HFF-Myc (cell line): ENCODE data around the gene SH3BP5.
A peak's percentile ranks its signal among the peaks of the same experiment; 100 is the strongest.

Experiments
- DNase-seq: peaks from one replicate; pipeline ENCODE4 v3.0.0-alpha.2; 2011; ENCODE audit warnings: low read depth; ENCODE audit errors: extremely low read depth
- H3K4me3 ChIP-seq: replicated peaks from 2 replicates; pipeline ENCODE4 v1.5.1; 2011; ENCODE audit warnings: low read depth, mild to moderate bottlenecking, control low read depth, low read length
- TF ChIP-seq, protein P1 (sequence below): IDR thresholded peaks from 2 replicates; pipeline ENCODE4 v1.5.1; 2012; ENCODE audit warnings: mild to moderate bottlenecking, low read depth, low read length, control low read depth; ENCODE audit errors: missing control alignments

Gene SH3BP5

DNA sequence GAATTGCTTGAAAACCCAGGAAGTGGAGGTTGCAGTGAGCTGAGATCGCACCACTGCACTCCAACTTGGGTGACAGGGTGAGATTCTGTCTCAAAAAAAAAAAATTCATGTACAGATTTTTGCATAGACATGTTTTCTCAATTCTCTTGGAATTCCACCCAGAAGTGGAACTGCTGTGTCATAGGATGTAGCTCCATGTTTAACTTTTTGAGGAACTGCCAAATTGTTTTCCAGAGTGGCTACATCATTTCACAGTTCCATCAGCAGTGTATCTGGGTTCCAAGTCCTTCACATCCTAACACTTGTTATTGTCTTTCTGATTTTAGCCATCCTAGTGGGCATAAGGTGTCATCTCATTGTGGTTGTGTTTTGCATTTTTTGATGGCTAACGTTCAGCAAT is 116.4 kb downstream of the SH3BP5 start:
- no peak for DNase-seq
- H3K4me3 ChIP-seq, result no peak overlapping the region
- TF ChIP-seq, protein P1, sequence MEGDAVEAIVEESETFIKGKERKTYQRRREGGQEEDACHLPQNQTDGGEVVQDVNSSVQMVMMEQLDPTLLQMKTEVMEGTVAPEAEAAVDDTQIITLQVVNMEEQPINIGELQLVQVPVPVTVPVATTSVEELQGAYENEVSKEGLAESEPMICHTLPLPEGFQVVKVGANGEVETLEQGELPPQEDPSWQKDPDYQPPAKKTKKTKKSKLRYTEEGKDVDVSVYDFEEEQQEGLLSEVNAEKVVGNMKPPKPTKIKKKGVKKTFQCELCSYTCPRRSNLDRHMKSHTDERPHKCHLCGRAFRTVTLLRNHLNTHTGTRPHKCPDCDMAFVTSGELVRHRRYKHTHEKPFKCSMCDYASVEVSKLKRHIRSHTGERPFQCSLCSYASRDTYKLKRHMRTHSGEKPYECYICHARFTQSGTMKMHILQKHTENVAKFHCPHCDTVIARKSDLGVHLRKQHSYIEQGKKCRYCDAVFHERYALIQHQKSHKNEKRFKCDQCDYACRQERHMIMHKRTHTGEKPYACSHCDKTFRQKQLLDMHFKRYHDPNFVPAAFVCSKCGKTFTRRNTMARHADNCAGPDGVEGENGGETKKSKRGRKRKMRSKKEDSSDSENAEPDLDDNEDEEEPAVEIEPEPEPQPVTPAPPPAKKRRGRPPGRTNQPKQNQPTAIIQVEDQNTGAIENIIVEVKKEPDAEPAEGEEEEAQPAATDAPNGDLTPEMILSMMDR, result no peak

DNA sequence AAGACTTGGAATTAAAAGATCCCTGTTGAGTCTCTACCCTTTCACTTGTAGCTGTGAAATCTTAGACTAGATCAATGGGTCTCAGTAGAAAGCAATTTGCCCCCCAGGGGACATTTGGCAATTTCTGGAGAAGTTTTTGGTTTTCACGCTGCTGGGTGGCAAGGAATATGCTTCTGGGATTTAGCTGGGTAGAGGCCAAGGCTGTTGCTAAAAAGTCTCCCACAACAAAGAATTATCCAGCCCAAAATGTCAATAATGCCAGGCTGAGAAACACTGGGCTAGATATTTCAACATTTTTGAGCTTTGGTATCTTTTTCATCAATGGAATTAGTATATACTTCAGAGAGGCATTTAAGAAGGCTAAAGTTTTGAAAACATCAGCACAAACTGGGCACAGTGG is 117.6 kb downstream of the SH3BP5 start:
- H3K4me3 ChIP-seq, result no peak overlapping the region
- TF ChIP-seq, protein P1, result no peak
- DNase-seq, result no peak

DNA sequence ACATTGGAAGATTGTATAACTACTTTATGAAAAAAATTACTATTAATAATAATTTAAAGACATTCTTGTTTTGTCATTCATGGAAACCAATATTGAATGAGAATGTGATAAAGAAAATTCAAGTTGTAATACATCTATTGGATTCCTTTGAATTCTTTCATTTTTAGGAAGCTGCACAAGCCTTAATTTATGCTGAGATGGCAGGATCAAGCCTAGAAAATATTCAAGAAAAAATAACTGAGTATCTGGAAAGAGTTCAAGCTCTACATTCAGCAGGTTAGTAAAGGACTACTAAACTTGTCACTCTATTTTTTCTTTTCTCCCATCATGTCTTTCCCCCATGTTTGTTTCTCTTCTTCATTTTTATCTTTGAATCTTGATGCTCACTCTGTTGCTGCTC is 120.4 kb downstream of the SH3BP5 start:
- TF ChIP-seq, protein P1, result no peak
- no peak overlapping the region for H3K4me3 ChIP-seq
- DNase-seq, result no peak

DNA sequence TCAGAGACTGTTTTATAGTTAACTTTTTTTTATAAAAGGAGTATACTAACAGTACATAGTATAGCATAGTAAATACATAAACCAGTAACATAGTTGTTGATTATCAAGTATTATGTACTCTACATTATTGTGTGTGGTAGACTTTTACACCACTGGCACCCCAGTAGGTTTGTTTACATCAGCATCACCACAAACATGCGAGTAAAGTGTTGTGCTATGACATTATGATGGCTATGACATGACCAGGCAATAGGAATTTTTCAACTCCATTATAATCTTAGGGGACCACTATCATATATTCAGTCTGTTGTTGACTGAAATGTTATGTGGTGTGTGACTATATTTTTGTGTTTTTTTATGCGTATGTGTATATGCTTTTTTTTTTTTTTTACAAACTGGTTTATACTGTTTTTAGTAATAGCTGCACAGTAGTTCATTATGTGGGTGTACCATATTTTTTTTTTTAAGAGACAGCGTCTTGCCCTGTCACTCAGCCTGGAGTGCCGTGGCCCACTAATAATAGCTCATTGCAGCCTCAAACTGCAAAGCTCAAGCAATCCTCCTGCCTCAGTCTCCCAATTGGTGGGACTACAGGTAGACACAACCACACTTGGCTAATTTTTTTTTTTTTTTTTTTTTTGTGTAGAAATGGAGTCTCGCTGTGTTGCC is 124.4 kb downstream of the SH3BP5 start:
- H3K4me3 ChIP-seq, result peak overlapping the region; percentile 93
- DNase-seq, result no peak
- TF ChIP-seq, protein P1, result no peak

DNA sequence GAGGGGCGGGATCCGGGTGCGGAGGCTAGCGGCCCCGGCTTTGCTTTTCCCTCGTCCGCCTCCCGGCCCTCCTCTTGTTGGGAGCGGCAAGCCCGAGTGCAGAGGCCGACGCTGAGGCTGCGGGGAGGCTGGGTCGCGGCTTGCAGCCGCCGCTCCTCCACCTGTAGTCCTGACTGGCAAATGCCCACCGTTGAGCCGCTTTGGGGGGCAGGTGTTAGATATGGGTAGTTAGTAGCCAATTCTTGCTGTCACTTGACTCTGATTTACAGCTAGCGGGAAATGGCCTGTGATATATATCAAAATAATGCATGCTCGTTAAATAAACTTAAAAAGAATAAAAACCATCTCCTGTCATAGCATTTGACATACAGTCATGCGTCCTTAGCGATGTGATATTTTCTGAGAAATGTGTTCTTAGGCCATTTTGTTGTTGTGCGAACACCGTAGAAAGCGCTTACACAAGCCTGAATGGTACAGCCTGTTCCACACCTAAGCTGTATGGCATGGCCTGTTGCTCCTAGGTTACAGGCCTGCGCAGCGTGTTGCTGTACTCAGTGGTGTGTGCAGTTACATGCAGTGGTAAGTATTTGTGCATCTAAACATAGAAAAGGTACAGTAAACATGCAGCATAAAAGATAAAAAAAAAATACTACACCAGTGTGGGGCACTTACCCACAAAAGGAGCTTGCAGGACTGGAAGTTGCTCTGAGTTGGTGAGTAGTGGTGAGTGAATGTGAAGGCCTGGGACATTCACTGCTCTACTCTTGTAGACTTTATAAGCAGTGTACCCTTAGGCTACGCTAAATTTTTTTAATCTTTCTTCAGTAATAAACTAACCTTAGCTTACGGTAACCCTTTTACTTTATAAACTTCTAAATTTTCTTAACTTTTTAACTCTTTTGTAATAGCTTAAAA is 125.5 kb downstream of the SH3BP5 start:
- TF ChIP-seq, protein P1, result no peak
- no peak for DNase-seq
- H3K4me3 ChIP-seq, result peak overlapping the region; percentile 93

DNA sequence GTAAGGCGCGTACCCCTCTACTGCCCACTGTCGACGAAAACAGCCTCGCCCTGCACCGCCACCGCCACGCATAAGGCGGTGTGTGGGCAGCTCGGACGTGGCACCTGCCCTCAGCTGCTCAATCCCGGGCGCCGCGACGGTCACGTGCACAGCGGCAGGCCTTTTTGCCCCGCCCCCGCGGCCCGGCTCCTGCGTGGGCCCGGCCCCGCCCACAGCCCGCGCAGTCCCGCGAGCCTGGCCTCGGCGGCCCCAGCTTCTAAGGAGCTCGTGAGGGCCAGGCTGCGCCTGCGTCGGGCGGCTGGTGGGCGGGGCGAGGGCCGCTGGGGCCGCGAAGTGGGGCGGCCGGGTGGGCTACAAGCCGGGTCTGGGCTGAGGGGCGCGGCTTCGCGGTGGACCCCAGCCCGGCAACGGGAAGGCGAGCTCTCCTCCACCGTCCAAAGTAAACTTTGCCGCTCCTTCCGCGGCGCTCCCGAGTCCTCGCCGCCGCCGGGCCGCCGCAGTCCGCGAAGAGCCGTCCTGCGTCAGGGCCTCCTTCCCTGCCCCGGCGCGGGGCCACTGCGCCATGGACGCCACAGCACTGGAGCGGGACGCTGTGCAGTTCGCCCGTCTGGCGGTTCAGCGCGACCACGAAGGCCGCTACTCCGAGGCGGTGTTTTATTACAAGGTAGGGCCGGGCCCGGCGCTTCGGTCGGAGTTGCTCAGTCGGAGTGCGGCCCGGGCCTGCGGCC is 126.3 kb downstream of the SH3BP5 start, which contains the start of gene CAPN7:
TSS of gene CAPN7 (plus strand) at position 313 of the 728 bp plus-strand sequence. CDS start at position 563, 250 bp downstream.
- TF ChIP-seq, protein P1, result peak; percentile 46
- peak within 1 kb of the TSS; percentile 93 for H3K4me3 ChIP-seq
- DNase-seq, result peak; percentile 46
